Measurements from ENCODE around the gene POU2F2.

Gene POU2F2

DNA sequence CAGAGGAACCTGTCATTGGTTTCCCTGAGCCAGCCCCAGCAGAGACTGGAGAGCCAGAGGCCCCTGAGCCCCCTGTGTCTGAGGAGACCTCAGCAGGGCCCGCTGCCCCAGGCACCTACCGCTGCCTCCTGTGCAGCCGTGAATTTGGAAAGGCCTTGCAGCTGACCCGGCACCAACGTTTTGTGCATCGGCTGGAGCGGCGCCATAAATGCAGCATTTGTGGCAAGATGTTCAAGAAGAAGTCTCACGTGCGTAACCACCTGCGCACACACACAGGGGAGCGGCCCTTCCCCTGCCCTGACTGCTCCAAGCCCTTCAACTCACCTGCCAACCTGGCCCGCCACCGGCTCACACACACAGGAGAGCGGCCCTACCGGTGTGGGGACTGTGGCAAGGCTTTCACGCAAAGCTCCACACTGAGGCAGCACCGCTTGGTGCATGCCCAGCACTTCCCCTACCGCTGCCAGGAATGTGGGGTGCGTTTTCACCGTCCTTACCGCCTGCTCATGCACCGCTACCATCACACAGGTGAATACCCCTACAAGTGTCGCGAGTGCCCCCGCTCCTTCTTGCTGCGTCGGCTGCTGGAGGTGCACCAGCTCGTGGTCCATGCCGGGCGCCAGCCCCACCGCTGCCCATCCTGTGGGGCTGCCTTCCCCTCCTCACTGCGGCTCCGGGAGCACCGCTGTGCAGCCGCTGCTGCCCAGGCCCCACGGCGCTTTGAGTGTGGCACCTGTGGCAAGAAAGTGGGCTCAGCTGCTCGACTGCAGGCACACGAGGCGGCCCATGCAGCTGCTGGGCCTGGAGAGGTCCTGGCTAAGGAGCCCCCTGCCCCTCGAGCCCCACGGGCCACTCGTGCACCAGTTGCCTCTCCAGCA is 52.1 kb downstream of the POU2F2 start:
- DNase-seq: no peak

DNA sequence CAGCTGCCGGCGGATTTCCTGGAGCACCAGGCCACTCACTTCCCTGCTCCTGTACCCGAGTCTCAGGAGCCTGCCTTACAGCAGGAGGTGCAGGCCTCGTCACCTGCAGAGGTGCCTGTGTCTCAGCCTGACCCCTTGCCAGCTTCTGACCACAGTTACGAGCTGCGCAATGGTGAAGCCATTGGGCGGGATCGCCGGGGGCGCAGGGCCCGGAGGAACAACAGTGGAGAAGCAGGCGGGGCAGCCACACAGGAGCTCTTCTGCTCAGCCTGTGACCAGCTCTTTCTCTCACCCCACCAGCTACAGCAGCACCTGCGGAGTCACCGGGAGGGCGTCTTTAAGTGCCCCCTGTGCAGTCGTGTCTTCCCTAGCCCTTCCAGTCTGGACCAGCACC is 53.0 kb downstream of the POU2F2 start:
- DNase-seq: no peak

DNA sequence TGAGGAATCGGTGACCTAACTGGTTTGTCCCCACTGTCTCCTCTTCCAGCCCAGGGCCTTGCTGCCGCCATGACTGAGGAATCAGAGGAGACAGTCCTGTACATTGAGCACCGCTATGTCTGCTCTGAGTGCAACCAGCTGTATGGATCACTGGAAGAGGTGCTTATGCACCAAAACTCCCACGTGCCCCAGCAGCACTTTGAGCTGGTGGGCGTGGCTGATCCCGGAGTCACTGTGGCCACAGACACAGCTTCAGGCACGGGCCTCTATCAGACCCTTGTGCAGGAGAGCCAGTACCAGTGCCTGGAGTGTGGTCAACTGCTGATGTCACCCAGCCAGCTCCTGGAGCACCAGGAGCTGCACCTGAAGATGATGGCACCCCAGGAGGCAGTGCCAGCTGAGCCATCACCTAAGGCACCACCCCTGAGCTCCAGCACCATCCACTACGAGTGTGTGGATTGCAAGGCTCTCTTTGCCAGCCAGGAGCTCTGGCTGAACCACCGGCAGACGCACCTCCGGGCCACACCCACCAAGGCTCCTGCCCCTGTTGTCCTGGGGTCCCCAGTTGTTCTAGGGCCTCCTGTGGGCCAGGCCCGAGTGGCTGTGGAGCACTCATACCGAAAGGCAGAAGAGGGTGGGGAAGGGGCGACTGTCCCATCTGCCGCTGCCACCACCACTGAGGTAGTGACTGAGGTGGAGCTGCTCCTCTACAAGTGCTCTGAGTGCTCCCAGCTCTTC is 53.5 kb downstream of the POU2F2 start:
- DNase-seq: no peak

DNA sequence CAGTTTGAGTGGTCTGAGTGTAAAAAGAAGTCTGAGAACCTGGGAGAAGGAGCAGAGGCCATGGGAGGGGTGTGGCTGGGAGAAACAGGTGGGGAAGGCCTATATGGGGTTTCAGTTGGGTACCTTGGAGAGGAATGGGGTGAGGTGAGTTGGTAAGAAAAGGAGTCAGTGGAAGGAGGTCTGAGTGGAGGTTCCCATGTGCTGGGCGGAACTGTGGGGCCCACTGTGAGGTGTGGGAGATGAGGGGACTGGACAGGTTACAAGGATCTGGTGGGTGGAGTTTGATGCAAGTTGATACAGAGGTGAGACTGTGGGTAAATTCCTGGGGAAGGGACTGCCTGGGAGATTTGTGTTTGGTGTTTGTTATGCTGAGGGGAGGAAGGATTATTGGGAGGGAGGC is 54.2 kb downstream of the POU2F2 start:
- no peak for DNase-seq

DNA sequence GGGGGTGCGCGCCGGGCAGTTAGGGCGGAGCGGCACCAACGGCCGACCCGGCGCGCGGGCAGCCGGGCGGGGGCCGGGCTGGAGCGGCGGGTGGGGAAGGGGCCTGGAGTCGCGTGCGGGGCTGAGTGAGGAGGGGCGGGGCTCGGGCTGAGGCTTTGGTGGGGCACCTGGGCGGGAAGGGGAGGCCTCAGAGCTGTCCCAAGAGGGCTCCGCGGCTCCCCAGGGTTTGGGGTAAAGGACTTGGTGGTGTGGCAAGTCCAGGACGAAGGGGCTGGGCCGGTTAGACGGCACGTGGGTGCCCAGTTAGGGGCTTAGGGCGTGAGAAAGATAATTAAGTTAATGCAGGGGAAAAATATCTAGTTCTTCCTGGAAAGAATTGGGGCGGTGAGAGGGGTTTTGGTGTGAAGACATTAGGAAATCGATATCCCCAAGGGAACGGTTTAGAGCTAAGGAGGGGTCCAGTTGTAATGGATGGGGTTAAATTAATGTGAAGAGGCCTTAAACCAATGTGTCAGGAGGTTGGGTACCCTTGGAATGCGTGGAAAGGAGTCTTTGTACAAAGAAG is 55.8 kb downstream of the POU2F2 start:
- no peak for DNase-seq

DNA sequence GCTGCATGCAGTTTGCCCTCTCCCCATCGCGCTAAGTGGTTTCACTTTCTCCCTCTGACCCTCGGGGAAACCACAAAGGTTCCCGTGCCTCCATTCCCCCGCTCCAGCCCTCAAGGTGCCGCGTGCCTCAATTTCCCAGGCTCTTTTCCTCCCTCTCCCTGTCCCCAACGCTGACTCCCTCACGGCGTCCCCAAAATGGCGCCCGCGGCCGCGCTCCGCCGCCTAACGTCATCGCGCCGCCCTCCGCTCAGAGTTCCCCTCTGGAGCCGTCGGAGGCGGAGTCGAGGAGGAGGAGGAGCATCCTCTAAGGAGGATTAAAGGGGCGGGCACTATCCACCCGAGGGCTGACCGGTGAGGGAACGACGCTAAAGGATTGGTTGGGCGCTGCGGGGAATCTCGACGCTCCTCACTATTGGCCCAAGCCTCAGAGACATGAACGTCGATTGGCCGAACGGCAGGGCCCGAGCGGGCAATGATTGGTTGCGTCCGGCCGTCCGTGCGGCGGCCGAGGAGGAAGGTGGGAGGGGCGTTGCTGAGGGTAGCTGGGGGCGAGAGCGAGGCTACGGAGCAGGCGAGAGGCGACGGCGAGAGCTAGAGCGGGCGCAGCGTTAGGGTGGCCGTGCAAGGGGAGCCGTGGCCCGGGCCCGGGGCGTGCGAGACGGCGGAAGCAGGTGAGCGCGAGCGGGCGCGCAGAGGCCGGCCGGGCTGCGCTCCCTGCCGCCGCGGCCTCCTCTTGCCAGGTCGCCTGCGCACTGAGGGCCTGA is 56.4 kb downstream of the POU2F2 start, which contains the start of gene ZNF574:
TSS of gene ZNF574 (plus strand) at position 551 of the 764 bp plus-strand sequence. CDS start 2,441 bp downstream, outside the sequence.
- DNase-seq: peak; percentile 100

DNA sequence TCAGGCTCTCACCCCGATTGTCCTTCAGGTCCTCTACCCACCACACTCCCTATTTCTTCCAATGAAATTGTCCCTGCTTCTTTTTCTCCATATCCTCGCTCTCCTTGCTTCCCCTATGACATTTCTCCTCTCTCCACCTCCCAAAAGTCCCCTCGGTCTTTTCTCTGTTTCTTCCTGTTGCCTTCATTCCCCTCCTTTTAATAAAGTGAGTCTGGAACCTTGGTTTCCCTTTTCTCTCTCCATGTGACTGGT is 57.0 kb downstream of the POU2F2 start:
- DNase-seq: no peak

DNA sequence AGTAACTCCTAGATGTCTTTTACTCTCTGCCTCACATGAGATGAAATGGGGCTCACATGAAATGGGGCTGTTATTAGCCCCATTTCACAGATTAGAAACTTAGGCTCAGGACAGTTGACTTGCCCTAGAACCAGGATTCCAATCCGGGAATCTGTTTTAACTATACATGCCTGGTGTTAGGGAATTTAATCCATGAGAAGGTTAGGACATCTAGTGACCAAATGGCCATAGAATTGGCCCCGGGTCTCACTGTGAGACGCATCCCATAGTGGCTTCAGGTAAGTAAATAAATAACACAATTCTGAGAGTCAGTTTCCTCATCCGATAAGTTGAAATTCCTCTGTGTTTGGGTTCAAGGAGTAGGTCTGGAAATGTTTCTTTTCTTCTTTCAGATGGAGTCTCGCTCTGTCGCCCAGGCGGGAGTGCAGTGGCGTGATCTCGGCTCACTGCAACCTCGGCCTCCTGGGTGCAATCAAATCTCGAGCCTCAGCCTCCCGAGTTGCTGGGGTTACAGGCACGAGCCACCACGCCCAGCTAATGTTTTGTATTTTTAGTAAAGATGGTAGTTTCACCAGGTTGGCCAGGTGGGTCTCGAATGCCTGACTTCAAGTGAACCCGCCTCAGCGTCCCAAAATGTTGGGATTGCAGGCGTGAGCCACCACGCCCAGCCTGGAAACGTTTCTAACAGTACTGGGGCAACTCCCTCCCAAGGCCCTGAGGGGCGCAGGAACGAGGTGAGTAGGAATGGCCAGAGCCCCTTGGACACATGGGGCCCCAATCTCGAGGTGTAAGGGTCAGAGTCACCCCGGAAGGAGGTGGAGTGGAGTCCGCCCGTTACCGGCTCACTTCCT is 57.5 kb downstream of the POU2F2 start:
- no peak for DNase-seq

DNA sequence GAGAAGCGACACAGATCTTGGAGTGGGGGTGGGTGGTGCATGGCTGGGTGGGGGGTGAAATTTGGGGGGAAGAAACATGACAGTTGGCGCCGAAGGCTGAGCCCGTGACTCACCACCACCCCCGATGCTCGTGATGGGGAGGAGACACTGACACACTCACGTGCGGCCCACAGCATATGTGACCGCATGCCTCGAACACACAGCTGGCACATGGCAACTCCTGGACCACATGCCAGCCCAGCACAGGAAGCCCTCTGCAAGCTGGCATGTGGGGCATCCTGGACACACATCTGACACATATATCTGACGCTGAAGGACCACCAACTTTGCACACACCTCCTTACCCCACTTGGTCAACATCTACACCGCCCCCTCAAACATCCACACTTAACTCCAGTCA is 61.0 kb downstream of the POU2F2 start:
- no peak for DNase-seq

DNA sequence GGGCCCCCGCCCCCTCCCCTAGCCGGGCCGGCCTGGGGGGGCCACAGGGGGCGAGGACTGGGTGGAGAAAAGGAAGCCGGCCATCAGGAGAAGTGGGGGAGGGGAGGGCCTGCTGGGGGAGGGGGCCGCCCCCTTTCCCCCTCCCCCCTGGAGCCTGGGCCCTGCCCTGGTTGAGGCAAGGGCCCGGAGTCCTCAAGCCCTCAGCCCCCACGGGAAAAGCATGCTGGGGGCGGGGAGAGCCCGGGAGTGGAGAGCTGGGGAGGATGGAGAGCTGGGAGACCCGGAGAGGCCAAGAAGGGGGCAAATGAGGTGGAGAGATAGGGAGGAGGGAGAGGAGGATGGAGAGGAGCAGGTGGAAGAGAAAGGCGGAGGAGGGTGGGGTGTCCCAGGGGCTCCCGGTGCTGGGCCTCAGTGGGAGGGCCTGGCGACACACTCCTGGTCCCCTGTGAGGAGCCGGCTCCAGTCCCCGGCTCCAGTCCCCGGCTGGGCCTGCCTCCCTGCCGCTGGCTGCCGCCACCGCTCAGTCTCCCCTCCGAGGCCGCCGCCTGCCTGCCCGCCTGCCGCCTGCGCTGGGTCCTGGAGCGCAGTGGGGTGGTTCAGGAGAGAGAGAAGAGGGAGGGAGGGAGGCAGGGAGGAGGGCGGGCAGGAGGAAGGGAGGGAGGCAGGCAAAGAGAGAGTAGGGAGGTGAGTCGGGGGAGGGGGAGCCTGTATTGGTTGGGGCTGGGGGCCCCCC is 62.5 kb downstream of the POU2F2 start, which contains the start of gene GRIK5:
TSS of gene GRIK5 (minus strand) at position 588 of the 733 bp plus-strand sequence. CDS start 4,436 bp downstream, outside the sequence.
- no peak for DNase-seq

DNA sequence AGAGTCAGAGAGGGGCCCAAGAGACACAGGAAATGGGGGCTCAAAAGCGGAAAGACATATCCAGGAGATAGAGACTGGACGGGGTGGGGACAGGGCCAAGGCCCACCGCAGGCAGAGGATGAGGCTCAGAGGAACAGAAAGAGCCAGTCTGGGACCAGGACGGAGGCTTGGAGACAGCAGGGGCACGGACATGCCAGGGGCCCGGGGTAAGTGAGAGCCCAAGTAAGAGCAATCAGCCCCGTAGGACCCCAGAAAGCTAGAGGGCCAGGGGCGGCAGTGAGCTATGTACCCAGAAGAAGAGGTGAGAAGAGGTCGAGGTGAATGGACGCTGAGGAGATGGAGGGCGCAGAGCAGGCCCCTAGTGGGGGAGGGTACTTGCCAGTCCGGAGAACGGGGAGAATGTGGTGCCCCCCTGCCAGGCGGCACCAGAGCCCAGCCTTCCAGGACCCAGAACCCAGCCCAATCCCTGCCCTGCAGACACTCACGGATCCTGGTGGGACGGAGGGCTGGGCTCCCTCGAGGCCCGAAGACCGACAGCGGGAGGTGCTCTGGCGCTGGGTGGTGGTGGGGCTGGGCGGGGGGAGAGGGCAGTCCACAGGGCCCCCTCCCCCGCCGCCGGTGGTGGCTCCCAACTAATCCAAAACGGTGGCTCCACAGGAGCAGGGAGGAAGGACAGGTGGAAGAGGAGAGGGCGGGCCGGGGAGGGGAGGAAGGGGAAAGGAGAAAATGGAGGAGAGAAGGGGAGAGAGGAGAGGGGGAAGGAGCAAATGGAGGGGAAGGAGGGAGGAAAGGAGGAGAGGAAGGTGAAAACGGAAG is 63.3 kb downstream of the POU2F2 start:
- no peak for DNase-seq

DNA sequence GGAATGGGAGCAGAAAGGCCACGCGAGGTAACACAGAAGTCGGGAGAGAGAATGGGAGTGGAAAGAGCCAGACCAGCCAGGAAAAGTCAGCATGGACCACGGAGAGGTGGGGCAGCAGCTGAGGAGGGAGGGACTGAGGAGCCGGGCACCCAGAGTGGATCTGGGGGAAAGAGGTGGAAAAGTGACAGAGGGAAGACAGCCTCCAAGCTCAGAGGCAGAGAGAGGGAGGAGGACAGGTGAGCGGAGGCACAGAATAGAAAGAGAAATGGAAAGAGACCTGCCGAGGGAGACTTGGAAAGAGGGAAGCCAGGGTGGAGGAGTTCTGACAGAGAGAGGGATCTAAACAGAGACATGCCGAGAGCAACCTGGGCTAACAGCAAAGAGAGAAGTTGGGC is 63.9 kb downstream of the POU2F2 start:
- no peak for DNase-seq

DNA sequence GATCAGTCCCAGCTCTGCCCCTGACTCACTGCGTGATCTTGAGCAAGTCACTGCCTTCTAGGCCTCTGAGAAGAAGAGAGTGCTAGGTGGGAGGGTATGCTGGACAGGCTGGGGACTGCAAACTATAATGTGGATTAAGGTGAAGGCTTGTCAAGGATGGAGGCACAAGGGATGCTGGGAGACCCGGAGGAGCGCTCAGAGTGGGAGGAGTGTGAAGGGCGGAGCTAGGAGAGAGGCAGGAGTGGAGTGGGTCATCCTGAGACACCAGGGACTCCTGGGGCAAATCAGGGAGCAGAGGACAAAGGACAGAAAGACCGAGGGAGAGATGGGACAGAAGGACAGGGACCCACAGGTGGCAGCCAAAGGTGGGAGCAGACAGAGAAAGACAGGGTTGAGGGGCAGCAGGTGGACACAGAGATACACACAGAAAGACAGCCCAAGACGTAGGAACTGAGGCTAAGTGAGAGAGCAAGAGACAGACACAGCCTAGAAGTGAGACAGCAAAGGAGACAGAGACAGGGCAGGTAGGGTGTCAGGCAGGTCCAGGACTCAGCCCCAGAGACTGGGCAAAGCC is 64.8 kb downstream of the POU2F2 start:
- DNase-seq: no peak

DNA sequence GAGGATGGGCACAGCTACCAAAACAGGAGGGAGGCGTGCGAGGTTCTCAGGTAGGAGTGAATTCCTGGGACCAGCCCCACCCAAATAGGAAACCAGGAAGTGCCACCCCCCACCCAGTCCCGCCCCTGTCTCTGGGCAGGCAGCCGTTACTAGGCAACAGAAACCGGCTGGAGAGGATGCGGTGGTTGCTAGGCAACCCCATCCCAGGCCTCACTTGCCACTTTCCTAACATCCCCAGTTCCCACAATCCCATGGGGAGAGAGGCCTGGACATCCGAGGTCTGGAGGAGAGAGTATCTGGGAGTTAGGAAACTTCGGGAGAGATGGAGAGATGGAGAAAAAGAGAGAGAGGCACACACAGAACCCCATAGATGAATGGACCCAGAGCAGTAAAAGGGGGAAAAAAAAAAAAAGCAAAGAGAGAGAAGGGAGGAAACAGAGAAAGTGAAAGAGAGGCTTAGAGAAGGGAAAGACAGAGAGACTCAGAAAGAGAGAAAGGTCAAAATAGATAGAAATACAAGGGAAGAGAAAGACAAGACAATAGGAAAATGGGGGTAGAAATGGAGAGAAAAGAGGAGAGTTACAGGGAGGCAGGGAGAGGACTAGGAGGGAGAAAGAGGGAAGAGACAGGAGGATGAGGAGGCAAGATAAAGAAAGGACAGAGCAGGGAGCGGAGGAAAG is 66.0 kb downstream of the POU2F2 start:
- peak; percentile 43 for DNase-seq

DNA sequence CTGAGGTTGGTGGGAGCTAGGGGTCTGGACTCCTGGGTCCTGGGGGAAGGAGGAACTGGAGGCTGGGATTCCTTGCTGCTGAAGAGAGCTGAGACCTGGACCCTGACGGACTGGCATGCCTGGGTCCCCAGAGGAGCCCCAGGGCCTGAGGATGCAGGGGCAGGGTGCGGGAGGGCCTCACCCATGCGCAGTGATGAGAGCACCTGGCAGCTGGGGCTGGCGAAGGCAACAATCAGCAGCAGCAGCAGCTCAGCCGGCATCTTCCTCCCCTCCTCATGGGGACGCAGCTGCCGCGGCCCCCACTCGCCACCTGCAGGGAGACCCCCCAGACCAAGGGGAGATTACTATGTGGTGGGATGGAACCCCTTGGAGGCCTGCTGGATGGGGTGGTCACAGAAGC is 66.7 kb downstream of the POU2F2 start:
- no peak for DNase-seq

DNA sequence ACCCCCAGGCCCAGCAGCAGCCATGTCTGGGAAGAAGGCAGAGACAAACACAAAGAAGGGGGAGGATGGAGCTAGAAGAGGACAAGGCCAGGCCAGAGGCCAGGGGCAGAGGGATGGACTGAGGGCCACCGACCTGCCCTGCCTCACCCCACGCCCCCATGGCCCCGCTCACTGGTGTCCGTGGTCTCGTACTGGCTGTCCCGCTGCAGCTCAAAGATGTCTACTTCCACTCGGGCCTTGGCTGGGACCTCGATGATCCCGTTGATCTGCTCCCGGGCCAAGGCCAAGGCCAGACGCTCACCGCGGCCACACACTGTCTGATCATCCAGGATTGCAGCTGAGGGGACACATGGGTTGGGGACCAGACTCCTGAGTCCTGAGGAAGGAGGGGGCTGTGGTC is 67.2 kb downstream of the POU2F2 start:
- no peak for DNase-seq

DNA sequence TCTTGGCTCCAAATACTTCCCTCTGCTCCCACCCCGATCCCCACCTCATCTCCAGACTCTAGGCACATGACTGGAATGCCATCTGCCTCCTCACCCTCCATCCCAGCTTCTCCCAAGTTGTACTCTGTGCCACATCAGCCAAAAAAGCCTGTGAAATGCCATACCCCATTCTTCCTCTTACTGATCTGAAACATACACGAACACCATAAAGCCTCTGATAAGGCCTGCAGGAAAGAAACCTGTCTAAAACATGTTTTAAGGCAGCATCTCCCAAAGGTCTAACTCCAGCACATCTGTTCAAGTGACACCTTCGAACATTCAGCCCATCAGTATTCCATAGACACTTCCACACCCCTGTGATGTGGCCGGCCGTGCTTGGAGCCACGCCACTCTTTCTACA is 67.8 kb downstream of the POU2F2 start:
- DNase-seq: no peak

DNA sequence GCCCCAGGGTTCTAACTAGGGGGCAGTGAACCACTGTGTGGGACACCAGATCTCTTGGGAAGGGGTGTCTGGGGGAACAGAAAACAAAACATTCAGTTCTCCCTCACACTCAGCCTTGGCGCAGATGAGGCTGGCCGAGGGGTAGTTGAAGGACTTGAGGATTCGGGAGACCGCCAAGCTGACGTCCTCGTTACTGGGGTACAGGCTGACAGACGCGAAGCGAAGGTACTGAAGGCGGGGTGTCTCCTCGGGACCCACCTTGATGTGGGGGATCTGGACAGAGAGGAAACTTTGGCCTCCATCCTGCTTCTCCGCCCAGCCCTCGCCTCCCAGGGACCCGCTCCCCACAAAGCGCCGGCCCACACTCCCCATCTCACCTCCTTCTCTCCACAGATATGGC is 69.9 kb downstream of the POU2F2 start:
- DNase-seq: no peak

DNA sequence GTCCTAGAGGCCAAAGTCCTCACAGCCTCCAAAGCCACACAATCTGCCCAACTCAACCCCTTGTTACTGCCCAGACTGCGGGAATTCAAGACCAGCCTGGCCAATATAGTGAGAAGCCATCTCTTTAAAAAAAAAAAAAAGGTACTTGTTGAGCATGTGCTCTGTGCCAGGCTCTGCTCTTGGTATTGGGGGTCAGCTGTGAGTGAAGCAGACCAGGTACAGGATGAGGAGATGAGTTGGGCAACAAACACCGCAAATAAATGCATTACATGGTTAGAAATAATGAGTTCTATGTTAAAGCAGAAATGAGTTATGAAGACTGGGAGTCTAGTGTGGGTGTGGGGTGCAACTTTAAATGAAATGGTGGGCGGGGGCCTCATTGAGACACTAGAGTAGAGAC is 72.1 kb downstream of the POU2F2 start:
- no peak for DNase-seq

Measured in fibroblast of skin of scalp (primary cell).